Tibial nerve (tissue), 4 donors: ENCODE results near the gene PRKCB.
"Not testable (repeated sequence)": the region's sequence is repeated elsewhere in the genome, so short reads cannot be mapped to it uniquely, and the experiment has no call there.

ENCODE experiments used
- CTCF ChIP-seq, 5 experiments: fragments of 200-600 bp in 3 of 5; fragments of 450-650 bp in 2 of 5; sonication (generic) in 3 of 5; IDR thresholded peaks; one replicate each; pipeline ENCODE4 v1.5.1; 2016 to 2019; ENCODE audit warnings: antibody characterized with exemption in 5 of 5, mild to moderate bottlenecking in 3 of 5, moderate library complexity in 2 of 5
- EP300 ChIP-seq, 2 donors: sonication (generic); formaldehyde crosslinking; IDR thresholded peaks; one replicate each; pipeline ENCODE4 v1.6.1; 2017; ENCODE audit warnings: antibody characterized with exemption in 2 of 2, mild to moderate bottlenecking in 1 of 2
- POLR2A ChIP-seq, 2 donors: fragments of 450-650 bp; IDR thresholded peaks; one replicate each; pipeline ENCODE4 v1.6.1; 2017; ENCODE audit warnings: antibody characterized with exemption in 2 of 2, mild to moderate bottlenecking in 2 of 2, moderate library complexity in 2 of 2

GRCh38 chr16:24108090-24108489, 272.3 kb downstream of the PRKCB start:
- TF ChIP-seq POLR2A, CTCF, EP300 (IDR thresholded peaks at IDR 0.05): not testable (repeated sequence)
